SIG-M5 treated with dmso at 0.1 percent for 504 hours (cell line): ENCODE data around the gene PPP1R13L.
A peak's percentile ranks its signal among the peaks of the same experiment; 100 is the strongest.
"Not testable (repeated sequence)": the region's sequence is repeated elsewhere in the genome, so short reads cannot be mapped to it uniquely, and the experiment has no call there.

Experiments
- DNase-seq: peaks from one replicate; lab custom pipeline; 2025; ENCODE audit not compliant: unreplicated experiment; lab: John Stamatoyannopoulos, UW

The PPP1R13L gene

GRCh38 chr19:45404557-45405434, at the start of gene PPP1R13L:
Gene PPP1R13L, minus strand, starts transcription at chr19:45405069. Its CDS starts 6,751 bp downstream, at chr19:45398318.
- no peak for DNase-seq

- no peak for DNase-seq
Observed at GRCh38 chr19:45451850-45452387, 47.0 kb upstream of the PPP1R13L start.

- no peak for DNase-seq
Observed at GRCh38 chr19:45451131-45451849, 46.4 kb upstream of the PPP1R13L start.

- DNase-seq, result no peak
Observed at GRCh38 chr19:45450012-45450333, 45.1 kb upstream of the PPP1R13L start.

GRCh38 chr19:45448887-45449299, 44.0 kb upstream of the PPP1R13L start:
- no peak for DNase-seq

GRCh38 chr19:45448425-45448756, 43.5 kb upstream of the PPP1R13L start:
- no peak for DNase-seq

GRCh38 chr19:45446944-45447343, 42.1 kb upstream of the PPP1R13L start:
- no peak for DNase-seq

- DNase-seq, result peak; percentile 46
Observed at GRCh38 chr19:45446295-45446694, 41.4 kb upstream of the PPP1R13L start.

GRCh38 chr19:45445139-45445538, 40.3 kb upstream of the PPP1R13L start:
- DNase-seq, result no peak

GRCh38 chr19:45444318-45445041, 39.6 kb upstream of the PPP1R13L start:
- peak; percentile 45 for DNase-seq

- peak; percentile 70 for DNase-seq
Observed at GRCh38 chr19:45443462-45444317, 38.8 kb upstream of the PPP1R13L start.

- peak; percentile 96 for DNase-seq
Observed at GRCh38 chr19:45442778-45443461, 38.1 kb upstream of the PPP1R13L start.

GRCh38 chr19:45442408-45442777, 37.5 kb upstream of the PPP1R13L start:
- no peak for DNase-seq

GRCh38 chr19:45440873-45441654, 36.2 kb upstream of the PPP1R13L start:
- no peak for DNase-seq

- DNase-seq, result no peak
Observed at GRCh38 chr19:45440259-45440638, 35.4 kb upstream of the PPP1R13L start.

- DNase-seq, result peak; percentile 79
Observed at GRCh38 chr19:45439569-45440258, 34.8 kb upstream of the PPP1R13L start.

- no peak for DNase-seq
Observed at GRCh38 chr19:45439190-45439568, 34.3 kb upstream of the PPP1R13L start.

GRCh38 chr19:45437328-45437727, 32.5 kb upstream of the PPP1R13L start:
- no peak for DNase-seq

GRCh38 chr19:45432543-45432942, 27.7 kb upstream of the PPP1R13L start:
- DNase-seq, result not testable (repeated sequence)
